Activated T-helper 17 cell treated with anti-CD3 and anti-CD28 coated beads, Interleukin-2, amount 50 U/mL, for 72 hours (primary cell): ENCODE measurements around the gene C9. TPM values are rescaled to one million over a fixed set of nuclear protein-coding genes. Genes with fewer than 3 reads are reported as not detected.
"Not testable (repeated sequence)": the region's sequence is repeated elsewhere in the genome, so short reads cannot be mapped to it uniquely, and the experiment has no call there.

Experiments used
- ATAC-seq: fragments of 150-1000 bp; cut with Tn5 transposase; replicated peaks from 2 replicates; pipeline ENCODE4 v1.10.0; 2021; ENCODE audit warnings: mild to moderate bottlenecking, moderate library complexity
- H3K27ac Mint-ChIP-seq: one replicate; pipeline ENCODE4 v1.8.0; 2022; ENCODE audit warnings: mixed read lengths
- H3K27me3 Mint-ChIP-seq: one replicate; pipeline ENCODE4 v1.8.0; 2022; ENCODE audit warnings: mixed read lengths
- H3K36me3 Mint-ChIP-seq: one replicate; pipeline ENCODE4 v1.8.0; 2022; ENCODE audit warnings: low read depth, mild to moderate bottlenecking, mixed read lengths
- H3K4me1 Mint-ChIP-seq: one replicate; pipeline ENCODE4 v1.8.0; 2022; ENCODE audit warnings: mixed read lengths
- H3K4me3 Mint-ChIP-seq: one replicate; pipeline ENCODE4 v1.8.0; 2022; ENCODE audit warnings: mild to moderate bottlenecking, mixed read lengths
- H3K9me3 Mint-ChIP-seq: one replicate; pipeline ENCODE4 v1.8.0; 2022; ENCODE audit warnings: mixed read lengths
- total RNA-seq, 2 donors: library from RNA; stranded (reverse); gene quantifications; one replicate each; pipeline ENCODE4 v1.2.3, GENCODE V29; 2022

The C9 gene
- total RNA-seq, 2 donors from 2014 or later, result not detected

GRCh38 chr5:39274398-39275085, 89.8 kb downstream of the C9 start:
- Mint-ChIP-seq H3K9me3 (no peaks in the 10 kb centered on the region), H3K4me3 (peak overlapping the region; percentile 88), H3K36me3 (no peaks in the 10 kb centered on the region), H3K4me1 (peaks cover 22% of the 10 kb centered on the region), H3K27ac (peak overlapping the region; percentile 94), H3K27me3 (no peaks in the 10 kb centered on the region)
- peak; percentile 64 for ATAC-seq

- ATAC-seq, result peak; percentile 45
- peak overlapping the region; percentile 88 for H3K4me3 Mint-ChIP-seq
- H3K4me1 Mint-ChIP-seq, result peaks cover 16% of the 10 kb centered on the region
- H3K27ac Mint-ChIP-seq, result peak overlapping the region; percentile 94
- no peaks in the 10 kb centered on the region for H3K27me3 Mint-ChIP-seq
- H3K36me3 Mint-ChIP-seq, result no peaks in the 10 kb centered on the region
- H3K9me3 Mint-ChIP-seq, result no peaks in the 10 kb centered on the region
These were observed 90.9 kb downstream of the C9 start for GRCh38 chr5:39273314-39273954.

GRCh38 chr5:39272869-39273231, 91.4 kb downstream of the C9 start:
- not testable (repeated sequence) for H3K27me3 Mint-ChIP-seq, ATAC-seq, H3K9me3 Mint-ChIP-seq, H3K4me3 Mint-ChIP-seq, H3K36me3 Mint-ChIP-seq, H3K27ac Mint-ChIP-seq
- peaks cover 16% of the 10 kb centered on the region for H3K4me1 Mint-ChIP-seq

- H3K27me3 Mint-ChIP-seq, result no peaks in the 10 kb centered on the region
- H3K36me3 Mint-ChIP-seq, result no peaks in the 10 kb centered on the region
- peaks cover 12% of the 10 kb centered on the region for H3K4me1 Mint-ChIP-seq
- ATAC-seq, result no peak
- H3K27ac Mint-ChIP-seq, result no peak overlapping the region
- H3K4me3 Mint-ChIP-seq, result no peak overlapping the region
- no peaks in the 10 kb centered on the region for H3K9me3 Mint-ChIP-seq
These were observed 94.0 kb downstream of the C9 start for GRCh38 chr5:39270225-39270848.

GRCh38 chr5:39267186-39267585, 97.1 kb downstream of the C9 start:
- Mint-ChIP-seq H3K27ac (no peak overlapping the region), H3K4me1 (peaks cover 7% of the 10 kb centered on the region), H3K36me3 (no peaks in the 10 kb centered on the region), H3K27me3 (no peaks in the 10 kb centered on the region), H3K4me3 (no peak overlapping the region), H3K9me3 (no peaks in the 10 kb centered on the region)
- no peak for ATAC-seq

GRCh38 chr5:39266442-39266841, 97.9 kb downstream of the C9 start:
- no peaks in the 10 kb centered on the region for H3K36me3 Mint-ChIP-seq
- no peak for ATAC-seq
- H3K27me3 Mint-ChIP-seq, result no peaks in the 10 kb centered on the region
- peaks cover 7% of the 10 kb centered on the region for H3K4me1 Mint-ChIP-seq
- H3K4me3 Mint-ChIP-seq, result no peak overlapping the region
- no peak overlapping the region for H3K27ac Mint-ChIP-seq
- no peaks in the 10 kb centered on the region for H3K9me3 Mint-ChIP-seq

- Mint-ChIP-seq H3K27ac (no peak overlapping the region), H3K36me3 (no peaks in the 10 kb centered on the region), H3K4me3 (no peak overlapping the region)
These were observed 99.8 kb downstream of the C9 start for GRCh38 chr5:39264528-39264927.

GRCh38 chr5:39262981-39263380, 101.3 kb downstream of the C9 start:
- no peak overlapping the region for H3K27ac Mint-ChIP-seq
- no peaks in the 10 kb centered on the region for H3K36me3 Mint-ChIP-seq
- no peaks in the 10 kb centered on the region for H3K27me3 Mint-ChIP-seq
- peaks cover 7% of the 10 kb centered on the region for H3K4me1 Mint-ChIP-seq
- H3K4me3 Mint-ChIP-seq, result no peak overlapping the region
- ATAC-seq, result no peak
- no peaks in the 10 kb centered on the region for H3K9me3 Mint-ChIP-seq

More at GRCh38 chr5:39264528-39264927, 99.8 kb downstream of the C9 start:
- peak; percentile 45 for ATAC-seq
- H3K4me1 Mint-ChIP-seq, result peaks cover 7% of the 10 kb centered on the region
- H3K9me3 Mint-ChIP-seq, result no peaks in the 10 kb centered on the region
- H3K27me3 Mint-ChIP-seq, result no peaks in the 10 kb centered on the region

- no peak for ATAC-seq
- peaks cover 7% of the 10 kb centered on the region for H3K4me1 Mint-ChIP-seq
These were observed 104.2 kb downstream of the C9 start for GRCh38 chr5:39260095-39260494.

GRCh38 chr5:39257554-39257953, 106.7 kb downstream of the C9 start:
- Mint-ChIP-seq H3K27me3 (no peaks in the 10 kb centered on the region), H3K36me3 (no peaks in the 10 kb centered on the region), H3K4me3 (no peak overlapping the region), H3K27ac (no peak overlapping the region), H3K4me1 (no peaks in the 10 kb centered on the region), H3K9me3 (no peaks in the 10 kb centered on the region)
- no peak for ATAC-seq

More at GRCh38 chr5:39260095-39260494, 104.2 kb downstream of the C9 start:
- Mint-ChIP-seq H3K27me3 (no peaks in the 10 kb centered on the region), H3K4me3 (no peak overlapping the region), H3K9me3 (no peaks in the 10 kb centered on the region), H3K27ac (no peak overlapping the region), H3K36me3 (no peaks in the 10 kb centered on the region)

GRCh38 chr5:39256477-39257235, 107.6 kb downstream of the C9 start:
- no peaks in the 10 kb centered on the region for H3K36me3 Mint-ChIP-seq
- no peaks in the 10 kb centered on the region for H3K9me3 Mint-ChIP-seq
- H3K27me3 Mint-ChIP-seq, result no peaks in the 10 kb centered on the region
- peak overlapping the region; percentile 12 for H3K4me3 Mint-ChIP-seq
- peak; percentile 94 for ATAC-seq
- H3K27ac Mint-ChIP-seq, result no peak overlapping the region
- no peaks in the 10 kb centered on the region for H3K4me1 Mint-ChIP-seq

- Mint-ChIP-seq H3K27me3 (no peaks in the 10 kb centered on the region), H3K27ac (no peak overlapping the region), H3K36me3 (no peaks in the 10 kb centered on the region), H3K4me1 (no peaks in the 10 kb centered on the region), H3K9me3 (no peaks in the 10 kb centered on the region), H3K4me3 (no peak overlapping the region)
- no peak for ATAC-seq
These were observed 108.9 kb downstream of the C9 start for GRCh38 chr5:39255406-39255805.

- H3K4me1 Mint-ChIP-seq, result no peaks in the 10 kb centered on the region
- no peak overlapping the region for H3K4me3 Mint-ChIP-seq
- H3K27me3 Mint-ChIP-seq, result no peaks in the 10 kb centered on the region
- peaks cover 3% of the 10 kb centered on the region for H3K9me3 Mint-ChIP-seq
- no peak for ATAC-seq
- no peaks in the 10 kb centered on the region for H3K36me3 Mint-ChIP-seq
- no peak overlapping the region for H3K27ac Mint-ChIP-seq
These were observed 109.6 kb downstream of the C9 start for GRCh38 chr5:39254671-39255070.

- peaks cover 3% of the 10 kb centered on the region for H3K9me3 Mint-ChIP-seq
- no peaks in the 10 kb centered on the region for H3K27me3 Mint-ChIP-seq
- no peaks in the 10 kb centered on the region for H3K4me1 Mint-ChIP-seq
- no peaks in the 10 kb centered on the region for H3K36me3 Mint-ChIP-seq
- no peak for ATAC-seq
- H3K27ac Mint-ChIP-seq, result no peak overlapping the region
- H3K4me3 Mint-ChIP-seq, result no peak overlapping the region
These were observed 111.1 kb downstream of the C9 start for GRCh38 chr5:39253196-39253595.
